Measurements from ENCODE around the gene SOSTDC1.

SOSTDC1 gene

GRCh38 chr7:16433568-16434122 lies 31.9 kb downstream of the SOSTDC1 start:
- Histone ChIP-seq H3K27ac (ENCODE audit: extremely low read depth, low read depth, low read length) (no peak overlapping the region), H3K4me3 (ENCODE audit: low read depth, low read length) (no peak overlapping the region), H3K36me3 (ENCODE audit: control insufficient read depth in 2 of 2, insufficient read depth in 1 of 2, low read length in 2 of 2) (no peaks in the 10 kb centered on the region), H3K4me1 (ENCODE audit: control insufficient read depth, insufficient read depth, low read length) (no peaks in the 10 kb centered on the region), H3K9me3 (ENCODE audit: control insufficient read depth, insufficient read depth, low read depth, low read length) (no peaks in the 10 kb centered on the region)
- ChIA-PET POLR2A (interaction anchor here (0.7 kb wide), 1 partner anchor 13 kb away, joined by 3 read pairs; no protein-coding TSS in a partner anchor), CTCF (interaction anchor here (0.5 to 8.8 kb wide), 5 partner anchors 40 to 353 kb away, joined by 3 to 71 read pairs (median 4); no protein-coding TSS in a partner anchor)
- TF ChIP-seq ZNF571 (tag by site-specific recombination; IDR thresholded peaks at IDR 0.05) (no peak), ZNF16 (tag by site-specific recombination; IDR thresholded peaks at IDR 0.05; ENCODE audit: low read depth) (no peak), ZNF37A (tag by site-specific recombination; IDR thresholded peaks at IDR 0.05) (no peak), ZNF677 (tag by site-specific recombination; IDR thresholded peaks at IDR 0.05) (no peak), ZNF157 (tag by site-specific recombination; IDR thresholded peaks at IDR 0.05) (no peak), SP3 (tag by site-specific recombination; IDR thresholded peaks at IDR 0.05) (no peak), ZNF169 (tag by site-specific recombination; IDR thresholded peaks at IDR 0.05) (no peak), ZNF394 (tag by site-specific recombination; IDR thresholded peaks at IDR 0.05; ENCODE audit: borderline replicate concordance) (no peak), TRIM28 (IDR thresholded peaks at IDR 0.05; ENCODE audit: borderline replicate concordance, low read length) (no peak), SCRT2 (tag by site-specific recombination; IDR thresholded peaks at IDR 0.05) (no peak), ZNF701 (tag by site-specific recombination; IDR thresholded peaks at IDR 0.05) (no peak), ZNF138 (tag by site-specific recombination; IDR thresholded peaks at IDR 0.05; ENCODE audit: borderline replicate concordance) (no peak), PRDM2 (tag by site-specific recombination; IDR thresholded peaks at IDR 0.05; ENCODE audit: borderline replicate concordance) (no peak), ZNF530 (tag by site-specific recombination; IDR thresholded peaks at IDR 0.05; ENCODE audit: low read depth) (no peak), ZXDB (tag by site-specific recombination; IDR thresholded peaks at IDR 0.05) (no peak), ZNF654 (tag by site-specific recombination; IDR thresholded peaks at IDR 0.05; ENCODE audit: low read depth) (no peak), KLF10 (tag by site-specific recombination; IDR thresholded peaks at IDR 0.05) (no peak), ZNF221 (tag by site-specific recombination; IDR thresholded peaks at IDR 0.05; ENCODE audit: borderline replicate concordance) (no peak), ZNF26 (tag by site-specific recombination; IDR thresholded peaks at IDR 0.05) (no peak), ZNF621 (tag by site-specific recombination; IDR thresholded peaks at IDR 0.05) (no peak)

GRCh38 chr7:16432425-16432731 lies 33.2 kb downstream of the SOSTDC1 start:
- no peak overlapping the region for H3K27ac ChIP-seq (ENCODE audit: extremely low read depth, low read depth, low read length)
- no peaks in the 10 kb centered on the region for H3K36me3 ChIP-seq (ENCODE audit: control insufficient read depth in 2 of 2, insufficient read depth in 1 of 2, low read length in 2 of 2)
- H3K4me1 ChIP-seq (ENCODE audit: control insufficient read depth, insufficient read depth, low read length): no peaks in the 10 kb centered on the region
- CTCF ChIA-PET: interaction anchor here (0.6 to 8.8 kb wide), 15 partner anchors 12 to 236 kb away, joined by 3 to 71 read pairs (median 4); no protein-coding TSS in a partner anchor
- no peaks in the 10 kb centered on the region for H3K9me3 ChIP-seq (ENCODE audit: control insufficient read depth, insufficient read depth, low read depth, low read length)
- POLR2A ChIA-PET: no interaction called here
- no peak overlapping the region for H3K4me3 ChIP-seq (ENCODE audit: low read depth, low read length)
- TF ChIP-seq ZNF302 (tag by site-specific recombination; IDR thresholded peaks at IDR 0.05; ENCODE audit: low read depth): no peak
- no peak for TF ChIP-seq ZNF791 (tag by site-specific recombination; IDR thresholded peaks at IDR 0.05)
- TF ChIP-seq ZNF174 (tag by site-specific recombination; IDR thresholded peaks at IDR 0.05): no peak
- TF ChIP-seq ZNF155 (tag by site-specific recombination; IDR thresholded peaks at IDR 0.05): no peak
- no peak for TF ChIP-seq ZNF580 (tag by site-specific recombination; IDR thresholded peaks at IDR 0.05)
- TF ChIP-seq ZBTB26 (tag by site-specific recombination; optimal IDR thresholded peaks at IDR 0.05): no peak
- TF ChIP-seq BCL6B (tag by site-specific recombination; IDR thresholded peaks at IDR 0.05): no peak
